ENCODE data around the gene HRH3. TPM values are rescaled to one million over a fixed set of nuclear protein-coding genes. Genes with fewer than 3 reads are reported as not detected.

The HRH3 gene
- total RNA-seq, 1 donor, result not detected

DNA sequence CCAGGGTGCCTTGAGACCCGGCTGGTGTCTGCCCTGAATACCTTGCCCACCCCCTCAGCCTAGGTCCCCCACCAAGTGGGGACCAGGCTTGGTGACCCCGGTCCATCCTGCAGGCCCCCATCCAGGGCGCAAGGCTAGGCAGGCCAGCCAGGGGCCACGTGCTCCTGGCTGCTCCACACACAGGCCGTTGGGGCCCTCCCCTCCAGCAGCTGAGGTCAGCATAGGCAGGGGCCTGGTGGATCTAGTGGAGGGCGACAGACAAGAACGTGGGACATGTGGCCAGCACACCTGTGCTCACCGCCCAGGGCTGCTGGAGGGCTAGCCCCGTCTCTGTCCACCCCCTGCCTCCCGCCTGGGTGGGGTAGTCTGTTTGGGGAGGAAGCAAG lies 7.5 kb upstream of the HRH3 start:
- no peaks in the 10 kb centered on the region for H3K4me1 ChIP-seq (ENCODE audit: insufficient read depth, low read length)
- H3K4me2 ChIP-seq (ENCODE audit: insufficient read depth, low read length), result no peak overlapping the region
- no peak overlapping the region for H2AFZ ChIP-seq (ENCODE audit: low read length)
- no peak for DNase-seq (ENCODE audit: insufficient read length, low spot score, missing footprints)
- H4K20me1 ChIP-seq (ENCODE audit: insufficient read depth, low read length), result no peaks in the 10 kb centered on the region
- H3K36me3 ChIP-seq (ENCODE audit: insufficient read depth, low read length), result no peaks in the 10 kb centered on the region
- H3K79me2 ChIP-seq (ENCODE audit: insufficient read depth, low read length), result no peaks in the 10 kb centered on the region
- TF ChIP-seq, protein P1, sequence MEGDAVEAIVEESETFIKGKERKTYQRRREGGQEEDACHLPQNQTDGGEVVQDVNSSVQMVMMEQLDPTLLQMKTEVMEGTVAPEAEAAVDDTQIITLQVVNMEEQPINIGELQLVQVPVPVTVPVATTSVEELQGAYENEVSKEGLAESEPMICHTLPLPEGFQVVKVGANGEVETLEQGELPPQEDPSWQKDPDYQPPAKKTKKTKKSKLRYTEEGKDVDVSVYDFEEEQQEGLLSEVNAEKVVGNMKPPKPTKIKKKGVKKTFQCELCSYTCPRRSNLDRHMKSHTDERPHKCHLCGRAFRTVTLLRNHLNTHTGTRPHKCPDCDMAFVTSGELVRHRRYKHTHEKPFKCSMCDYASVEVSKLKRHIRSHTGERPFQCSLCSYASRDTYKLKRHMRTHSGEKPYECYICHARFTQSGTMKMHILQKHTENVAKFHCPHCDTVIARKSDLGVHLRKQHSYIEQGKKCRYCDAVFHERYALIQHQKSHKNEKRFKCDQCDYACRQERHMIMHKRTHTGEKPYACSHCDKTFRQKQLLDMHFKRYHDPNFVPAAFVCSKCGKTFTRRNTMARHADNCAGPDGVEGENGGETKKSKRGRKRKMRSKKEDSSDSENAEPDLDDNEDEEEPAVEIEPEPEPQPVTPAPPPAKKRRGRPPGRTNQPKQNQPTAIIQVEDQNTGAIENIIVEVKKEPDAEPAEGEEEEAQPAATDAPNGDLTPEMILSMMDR (IDR thresholded peaks at IDR 0.05; ENCODE audit: extremely low read depth, low read depth, low read length), result no peak
- H3K27ac ChIP-seq (ENCODE audit: low read depth, low read length), result no peak overlapping the region
- peaks cover 21% of the 10 kb centered on the region for H3K27me3 ChIP-seq (ENCODE audit: insufficient read depth, low read length)
- no peaks in the 10 kb centered on the region for H3K9me3 ChIP-seq (ENCODE audit: low read depth, low read length)
- no peak overlapping the region for H3K4me3 ChIP-seq (ENCODE audit: insufficient read depth, low read length)

DNA sequence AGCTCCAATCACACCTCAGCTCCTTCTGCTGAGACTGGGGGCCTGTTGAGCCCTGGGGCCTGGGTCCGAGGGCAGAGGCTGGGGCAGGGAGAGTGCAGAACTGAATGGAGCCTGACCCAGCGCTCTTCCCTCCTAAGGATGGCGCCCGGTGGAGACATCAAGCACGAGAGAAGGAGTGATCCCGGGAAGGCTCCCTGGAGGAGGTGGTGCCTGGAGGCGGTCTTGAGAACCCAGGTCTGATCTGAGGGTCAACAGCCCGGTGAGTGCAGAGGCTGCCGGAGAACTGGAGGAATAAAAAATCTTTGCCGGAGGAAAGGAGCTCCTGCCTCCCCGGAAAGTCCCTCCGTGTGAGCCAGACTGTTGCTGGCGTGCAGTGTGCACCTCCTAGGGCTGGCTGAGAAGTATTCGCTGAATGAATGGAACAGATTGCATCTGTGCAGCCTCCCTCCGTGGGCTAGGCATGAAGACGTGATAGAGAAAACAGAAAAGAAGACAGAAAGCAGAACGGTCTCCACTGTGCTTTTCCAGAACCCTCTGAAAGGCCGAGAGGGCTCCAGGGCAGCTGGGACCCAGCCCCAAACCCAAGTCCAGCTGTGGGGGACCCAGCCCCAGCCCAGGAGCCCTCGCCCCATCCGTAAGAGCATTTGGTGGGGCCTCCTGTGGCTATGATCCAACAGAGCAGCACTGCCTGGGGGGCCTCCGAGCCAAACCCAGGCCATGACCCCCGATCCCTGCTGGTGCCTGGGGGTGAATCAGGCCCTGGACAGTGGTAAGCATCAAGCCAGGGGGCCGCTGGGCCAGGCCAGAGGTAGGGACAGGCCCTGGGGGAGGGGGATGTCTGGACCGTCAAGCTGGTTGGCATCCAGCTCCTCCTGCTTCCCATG lies 6.9 kb upstream of the HRH3 start:
- TF ChIP-seq, protein P1 (IDR thresholded peaks at IDR 0.05; ENCODE audit: extremely low read depth, low read depth, low read length), result no peak
- Histone ChIP-seq H3K4me2 (ENCODE audit: insufficient read depth, low read length) (no peak overlapping the region), H3K27me3 (ENCODE audit: insufficient read depth, low read length) (peaks cover 22% of the 10 kb centered on the region), H3K4me3 (ENCODE audit: insufficient read depth, low read length) (no peak overlapping the region), H3K79me2 (ENCODE audit: insufficient read depth, low read length) (no peaks in the 10 kb centered on the region), H4K20me1 (ENCODE audit: insufficient read depth, low read length) (no peaks in the 10 kb centered on the region), H2AFZ (ENCODE audit: low read length) (no peak overlapping the region), H3K27ac (ENCODE audit: low read depth, low read length) (no peak overlapping the region), H3K36me3 (ENCODE audit: insufficient read depth, low read length) (no peaks in the 10 kb centered on the region), H3K4me1 (ENCODE audit: insufficient read depth, low read length) (no peaks in the 10 kb centered on the region), H3K9me3 (ENCODE audit: low read depth, low read length) (no peaks in the 10 kb centered on the region)
- DNase-seq (ENCODE audit: insufficient read length, low spot score, missing footprints), result no peak

DNA sequence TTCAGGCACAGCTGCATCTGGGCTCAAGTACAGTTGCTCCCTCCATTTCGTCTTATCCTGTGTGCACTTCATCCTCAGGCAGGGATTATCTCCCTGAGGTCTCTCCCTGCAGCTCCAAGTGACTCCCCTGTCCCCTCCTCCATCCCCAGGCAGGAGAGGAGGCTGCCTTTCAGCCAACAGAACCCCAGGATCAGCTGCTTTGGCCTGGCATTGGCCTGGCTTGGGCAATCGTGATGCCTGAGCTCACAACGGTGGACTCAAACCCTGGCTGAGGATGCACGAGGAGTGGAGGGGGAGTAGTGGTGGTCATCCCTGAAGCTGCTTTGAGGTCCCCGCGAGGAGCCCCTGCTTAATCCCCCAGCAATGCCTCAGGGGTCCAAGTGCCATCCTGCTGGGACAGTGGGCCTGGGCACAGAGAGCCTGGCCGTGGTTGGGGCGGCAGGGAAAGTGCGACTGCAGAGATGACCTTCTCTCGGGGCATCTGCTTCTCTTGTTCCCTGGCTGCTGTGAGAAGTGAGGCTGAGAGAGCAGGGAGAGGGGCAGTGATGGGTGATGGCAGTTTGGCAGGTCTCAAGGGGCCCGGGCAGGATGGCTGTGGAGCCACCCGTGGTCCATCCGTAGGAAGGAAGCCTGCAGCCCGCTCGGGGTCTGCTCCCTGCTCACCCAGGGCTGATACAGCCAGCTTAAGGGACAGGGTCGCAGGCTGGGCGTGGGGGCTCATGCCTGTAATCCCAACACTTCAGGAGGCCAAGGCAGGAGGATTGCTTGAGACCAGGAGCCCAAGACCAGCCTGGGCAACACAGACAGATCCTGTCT lies 6.0 kb upstream of the HRH3 start:
- H3K79me2 ChIP-seq (ENCODE audit: insufficient read depth, low read length), result no peaks in the 10 kb centered on the region
- H4K20me1 ChIP-seq (ENCODE audit: insufficient read depth, low read length), result peaks cover under 1% of the 10 kb centered on the region
- TF ChIP-seq, protein P1 (IDR thresholded peaks at IDR 0.05; ENCODE audit: extremely low read depth, low read depth, low read length), result no peak
- H3K36me3 ChIP-seq (ENCODE audit: insufficient read depth, low read length), result no peaks in the 10 kb centered on the region
- DNase-seq (ENCODE audit: insufficient read length, low spot score, missing footprints), result no peak
- no peak overlapping the region for H3K27ac ChIP-seq (ENCODE audit: low read depth, low read length)
- H2AFZ ChIP-seq (ENCODE audit: low read length), result no peak overlapping the region
- peaks cover 31% of the 10 kb centered on the region for H3K27me3 ChIP-seq (ENCODE audit: insufficient read depth, low read length)
- no peaks in the 10 kb centered on the region for H3K9me3 ChIP-seq (ENCODE audit: low read depth, low read length)
- H3K4me3 ChIP-seq (ENCODE audit: insufficient read depth, low read length), result no peak overlapping the region
- H3K4me2 ChIP-seq (ENCODE audit: insufficient read depth, low read length), result no peak overlapping the region
- H3K4me1 ChIP-seq (ENCODE audit: insufficient read depth, low read length), result no peaks in the 10 kb centered on the region

DNA sequence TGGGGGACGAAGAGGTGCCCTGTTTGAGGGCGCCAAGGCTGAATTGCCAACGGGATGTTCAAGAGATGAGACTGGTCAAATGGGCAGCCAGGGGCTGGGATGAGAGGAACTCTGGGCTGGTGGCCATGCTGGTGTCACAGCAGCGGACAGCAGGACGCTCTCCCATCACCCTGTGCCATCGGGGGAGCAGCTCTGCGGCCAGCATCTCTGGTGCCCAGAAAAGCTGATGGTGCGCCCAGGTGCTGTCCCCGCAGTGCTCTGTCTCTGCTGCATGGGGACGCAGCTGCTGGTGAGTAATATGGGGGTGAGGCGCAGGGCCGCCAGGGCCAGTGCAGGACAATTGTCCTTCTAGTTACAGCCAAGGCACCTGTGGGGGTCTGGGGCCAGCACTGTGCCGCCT lies 4.9 kb upstream of the HRH3 start:
- no peak overlapping the region for H2AFZ ChIP-seq (ENCODE audit: low read length)
- H3K79me2 ChIP-seq (ENCODE audit: insufficient read depth, low read length), result no peaks in the 10 kb centered on the region
- TF ChIP-seq, protein P1 (IDR thresholded peaks at IDR 0.05; ENCODE audit: extremely low read depth, low read depth, low read length), result no peak
- H3K27me3 ChIP-seq (ENCODE audit: insufficient read depth, low read length), result peaks cover 38% of the 10 kb centered on the region
- H3K36me3 ChIP-seq (ENCODE audit: insufficient read depth, low read length), result no peaks in the 10 kb centered on the region
- H3K27ac ChIP-seq (ENCODE audit: low read depth, low read length), result no peak overlapping the region
- H3K4me2 ChIP-seq (ENCODE audit: insufficient read depth, low read length), result no peak overlapping the region
- peaks cover 5% of the 10 kb centered on the region for H4K20me1 ChIP-seq (ENCODE audit: insufficient read depth, low read length)
- DNase-seq (ENCODE audit: insufficient read length, low spot score, missing footprints), result no peak
- H3K4me3 ChIP-seq (ENCODE audit: insufficient read depth, low read length), result no peak overlapping the region
- no peaks in the 10 kb centered on the region for H3K9me3 ChIP-seq (ENCODE audit: low read depth, low read length)
- H3K4me1 ChIP-seq (ENCODE audit: insufficient read depth, low read length), result no peaks in the 10 kb centered on the region

All from osteoblast (primary cell).